GM12878 (cell line): Measurements from ENCODE around the gene UBE2QL1. TPM values are rescaled to one million over a fixed set of nuclear protein-coding genes. Genes with fewer than 3 reads are reported as not detected.

Experiments
- ATAC-seq: fragments of 200-7000 bp; cut with Tn5 transposase; 3 replicates; pipeline ENCODE4 v1.9.1; 2020; ENCODE audit warnings: mild to moderate bottlenecking, moderate library complexity
- BruUV-seq: library from RNA; stranded (reverse); fragments of 400-500 nt; replicated peaks from 2 replicates; lab custom pipeline; 2021; lab: Mats Ljungman, UMichigan
- CTCF ChIA-PET: fragments of 300-600 bp; sonication (Branson Sonifier 250); formaldehyde crosslinking; extraction: SDS; loops from one replicate; lab custom pipeline; 2021; ENCODE audit warnings: inconsistent platforms; lab: Yijun Ruan, JAX
- POLR2A ChIA-PET: fragments of 350-600 bp; formaldehyde crosslinking; extraction: SDS; loops from one replicate; lab custom pipeline; 2021; ENCODE audit warnings: inconsistent platforms; lab: Charles Lee
- RAD21 ChIA-PET: fragments of 300-600 bp; sonication (Branson Sonifier 250); formaldehyde crosslinking; loops from one replicate; lab custom pipeline; 2023; ENCODE audit warnings: antibody characterized with exemption; ENCODE audit not compliant: unreplicated experiment; lab: Charles Lee
- SMC1A ChIA-PET: fragments of 300-600 bp; sonication (Branson Sonifier 250); formaldehyde crosslinking; loops from one replicate; lab custom pipeline; 2023; ENCODE audit not compliant: unreplicated experiment, uncharacterized antibody; lab: Charles Lee
- DNase-seq: peaks from one replicate; pipeline ENCODE4 v3.0.0-alpha.2; 2011; ENCODE audit warnings: low read depth, low spot score
- FAIRE-seq: peaks from 3 replicates; lab custom pipeline; 2011; peaks lifted over from hg19 to GRCh38; lab: Jason Lieb, UNC
- H2AFZ ChIP-seq: 2 replicates; pipeline ENCODE4 v1.6.0; 2011; ENCODE audit warnings: low read depth, low read length, control low read depth; ENCODE audit not compliant: control insufficient read depth
- H3K27ac ChIP-seq: 2 replicates; pipeline ENCODE4 v1.5.1; 2011; ENCODE audit warnings: control low read depth; ENCODE audit not compliant: control insufficient read depth, insufficient read depth
- H3K27me3 ChIP-seq, 2 experiments: replicated peaks in 1 of 2; 2 replicates each; pipeline versions ENCODE4 v1.6.0 to v1.6.1; 2011; ENCODE audit warnings: low read length in 1 of 2; ENCODE audit not compliant: control insufficient read depth in 2 of 2, insufficient read depth in 2 of 2
- H3K36me3 ChIP-seq, 2 experiments: 2 replicates each; pipeline ENCODE4 v1.5.1; 2011; ENCODE audit warnings: low read length in 1 of 2; ENCODE audit not compliant: control insufficient read depth in 2 of 2, insufficient read depth in 2 of 2
- H3K4me1 ChIP-seq: 2 replicates; pipeline ENCODE4 v1.6.1; 2011; ENCODE audit warnings: mild to moderate bottlenecking, low read length, moderate library complexity, mixed read lengths; ENCODE audit not compliant: control insufficient read depth, insufficient read depth
- H3K4me2 ChIP-seq: 2 replicates; pipeline ENCODE4 v1.6.0; 2011; ENCODE audit warnings: control low read depth; ENCODE audit not compliant: control insufficient read depth, insufficient read depth
- H3K4me3 ChIP-seq: fragments of 200-600 bp; sonication (generic); 2 replicates; pipeline ENCODE4 v1.5.1; 2016
- H3K79me2 ChIP-seq: 2 replicates; pipeline ENCODE4 v1.6.0; 2011; ENCODE audit warnings: low read length; ENCODE audit not compliant: control insufficient read depth, insufficient read depth
- H3K9ac ChIP-seq: 2 replicates; pipeline ENCODE4 v1.8.0; 2011; ENCODE audit warnings: low read length, control low read depth, mixed read lengths; ENCODE audit not compliant: control insufficient read depth, insufficient read depth
- H3K9me3 ChIP-seq: replicated peaks from 3 replicates; pipeline ENCODE4 v1.5.1; 2011; ENCODE audit warnings: mild to moderate bottlenecking, low read length; ENCODE audit not compliant: control insufficient read depth, insufficient read depth
- H4K20me1 ChIP-seq: 2 replicates; pipeline ENCODE4 v1.6.0; 2011; ENCODE audit not compliant: control insufficient read depth, insufficient read depth
- CHD2 ChIP-seq: IDR thresholded peaks from 2 replicates; pipeline ENCODE4 v1.6.1; 2011; ENCODE audit warnings: low read depth, low read length, improper control_type of control experiment, borderline replicate concordance
- DPF2 ChIP-seq: fragments of 450-650 bp; IDR thresholded peaks from 2 replicates; pipeline ENCODE4 v1.6.1; 2017; ENCODE audit warnings: mild to moderate bottlenecking
- EZH2 ChIP-seq: IDR thresholded peaks from 2 replicates; pipeline ENCODE4 v1.6.1; 2012; ENCODE audit warnings: low read depth, mild to moderate bottlenecking, control low read depth, inconsistent platforms, low read length, borderline replicate concordance; ENCODE audit not compliant: control insufficient read depth
- FOXK2 ChIP-seq: fragments of 450-650 bp; IDR thresholded peaks from 2 replicates; pipeline ENCODE4 v1.6.1; 2017; ENCODE audit warnings: mild to moderate bottlenecking, moderate library complexity
- LARP7 ChIP-seq: fragments of 450-650 bp; IDR thresholded peaks from 2 replicates; pipeline ENCODE4 v1.6.1; 2017; ENCODE audit warnings: mild to moderate bottlenecking
- NFXL1 ChIP-seq: fragments of 450-650 bp; IDR thresholded peaks from 2 replicates; pipeline ENCODE4 v1.6.1; 2017; ENCODE audit warnings: antibody characterized with exemption, mild to moderate bottlenecking, borderline replicate concordance
- PAX5 ChIP-seq: IDR thresholded peaks from 2 replicates; pipeline ENCODE4 v1.6.1; 2011; ENCODE audit warnings: low read depth, low read length, borderline replicate concordance
- RUNX3 ChIP-seq: IDR thresholded peaks from 2 replicates; pipeline ENCODE4 v1.6.1; 2012; ENCODE audit warnings: low read length, inconsistent platforms
- SMAD5 ChIP-seq: IDR thresholded peaks from 2 replicates; pipeline ENCODE4 v1.6.1; 2016; ENCODE audit warnings: antibody characterized with exemption, low read depth
- YBX1 ChIP-seq: fragments of 450-650 bp; IDR thresholded peaks from 2 replicates; pipeline ENCODE4 v1.6.1; 2016; ENCODE audit warnings: antibody characterized with exemption
- WGBS: methylation state at CpG from one replicate; pipeline ENCODE4 v1.1.6; 2016; ENCODE audit warnings: low lambda C conversion rate; ENCODE audit not compliant: insufficient replicate concordance, insufficient coverage; ENCODE audit errors: missing lambda C conversion rate; 5-methylcytosine and 5-hydroxymethylcytosine counted together
- in situ Hi-C: fragments of 300-500 bp; cut with MboI; formaldehyde crosslinking; loops from 9 replicates; pipeline ENCODE4 v1.14.3; 2018; ENCODE audit warnings: mixed read lengths
- intact Hi-C: fragments of 100-400 bp; cut with micrococcal nuclease; formaldehyde crosslinking; loops from one replicate; pipeline ENCODE4 v1.14.2; 2022; ENCODE audit not compliant: unreplicated experiment
- polyA plus RNA-seq, 11 experiments: library from polyadenylated mRNA; depleted of rRNA in 4 of 11; unstranded in 6 of 11; stranded (reverse) in 5 of 11; fragments of >200 nt; fragmentation: Nextera tagmentation in 4 of 11; fragmentation: Illumina TruSeq in 1 of 11; extraction: Ambion mirVana in 4 of 11; extraction: Trizol in 1 of 11; gene quantifications; 1 replicate in 1 of 11; 2 replicates in 10 of 11; pipeline versions ENCODE4 v1.2.1 to v1.2.3, GENCODE V29; 2011 to 2016; ENCODE audit warnings: inconsistent platforms in 2 of 11, missing spikeins in 2 of 11, low read depth in 1 of 11
- total RNA-seq, 4 experiments: library from RNA; depleted of rRNA in 3 of 4; stranded (reverse); fragments of >200 nt in 3 of 4; fragmentation: Illumina TruSeq in 1 of 4; extraction: Trizol in 1 of 4; gene quantifications; 2 replicates each; pipeline versions ENCODE4 v1.2.1 to v1.2.3, GENCODE V29; 2013 to 2021
- TF ChIP-seq, protein P1 (sequence below): IDR thresholded peaks from 2 replicates; pipeline ENCODE4 v1.6.1; 2011; ENCODE audit warnings: low read depth, mild to moderate bottlenecking, low read length, moderate library complexity, borderline replicate concordance; ENCODE audit errors: extremely low read depth
- TF ChIP-seq, protein P2 (sequence below): IDR thresholded peaks from 2 replicates; pipeline ENCODE4 v1.6.1; 2012; ENCODE audit warnings: low read depth, low read length, improper control_type of control experiment

Gene UBE2QL1
- total and polyA plus RNA-seq, 10 of the 15 experiments (the other 5 are each of a cell fraction or from before 2014, with no cell fraction given) = 0.03 to 0.62 (median 0.04) TPM; not detected in 6

DNA sequence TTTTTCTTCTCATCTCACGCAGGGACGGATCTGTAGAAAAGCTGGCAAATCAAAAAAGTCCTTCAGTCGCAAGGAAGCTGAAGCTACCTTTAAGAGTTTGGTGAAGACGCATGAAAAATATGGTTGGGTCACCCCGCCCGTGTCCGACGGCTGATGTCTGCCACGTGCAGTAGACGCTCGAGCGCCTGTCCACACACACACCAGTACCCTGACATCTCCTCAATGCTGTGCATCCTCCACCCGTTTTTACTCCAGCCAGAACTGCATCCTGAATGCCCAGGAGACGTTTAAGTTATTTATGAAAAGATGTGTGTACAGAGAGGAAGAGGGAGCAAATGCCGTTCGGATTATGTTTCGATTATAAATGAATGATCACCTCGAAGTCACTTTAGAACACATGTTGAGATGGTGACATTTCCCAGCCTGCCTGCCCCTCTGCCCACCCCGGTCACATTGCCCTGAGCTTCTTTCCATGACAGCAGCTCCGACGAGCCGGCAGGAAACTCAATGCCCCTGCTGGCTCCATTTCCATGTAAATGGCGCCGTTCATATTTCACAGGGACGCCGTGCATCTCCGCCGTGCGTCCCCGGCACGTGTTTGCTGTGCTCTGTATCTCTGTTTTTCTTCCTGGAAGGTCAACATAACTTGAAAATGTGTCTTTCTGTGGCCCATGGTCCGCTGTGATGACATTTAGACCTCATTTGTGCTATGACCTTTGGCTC, 42.7 kb downstream of the UBE2QL1 start:
- SMC1A ChIA-PET = no interaction called here
- ATAC-seq (no peak), FAIRE-seq (no peak), DNase-seq (no peak)
- CTCF ChIA-PET = no interaction called here
- intact Hi-C loops (no loop called here), in situ Hi-C loops (no loop called here)
- no TSS peak for BruUV-seq
- TF ChIP-seq, protein P1, sequence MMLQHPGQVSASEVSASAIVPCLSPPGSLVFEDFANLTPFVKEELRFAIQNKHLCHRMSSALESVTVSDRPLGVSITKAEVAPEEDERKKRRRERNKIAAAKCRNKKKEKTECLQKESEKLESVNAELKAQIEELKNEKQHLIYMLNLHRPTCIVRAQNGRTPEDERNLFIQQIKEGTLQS = no peak
- TF ChIP-seq, protein P2, sequence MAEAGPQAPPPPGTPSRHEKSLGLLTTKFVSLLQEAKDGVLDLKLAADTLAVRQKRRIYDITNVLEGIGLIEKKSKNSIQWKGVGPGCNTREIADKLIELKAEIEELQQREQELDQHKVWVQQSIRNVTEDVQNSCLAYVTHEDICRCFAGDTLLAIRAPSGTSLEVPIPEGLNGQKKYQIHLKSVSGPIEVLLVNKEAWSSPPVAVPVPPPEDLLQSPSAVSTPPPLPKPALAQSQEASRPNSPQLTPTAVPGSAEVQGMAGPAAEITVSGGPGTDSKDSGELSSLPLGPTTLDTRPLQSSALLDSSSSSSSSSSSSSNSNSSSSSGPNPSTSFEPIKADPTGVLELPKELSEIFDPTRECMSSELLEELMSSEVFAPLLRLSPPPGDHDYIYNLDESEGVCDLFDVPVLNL = no peak
- TF ChIP-seq NFXL1 (no peak), YBX1 (no peak), CHD2 (no peak), FOXK2 (no peak), SMAD5 (no peak), EZH2 (no peak), LARP7 (no peak), PAX5 (no peak), RUNX3 (no peak), DPF2 (no peak)
- Histone ChIP-seq H3K79me2 (no peaks in the 10 kb centered on the region), H3K9me3 (no peaks in the 10 kb centered on the region; the same call in 2 of the 3 replicates), H3K27me3 (no peaks in the 10 kb centered on the region), H3K9ac (no peak overlapping the region), H3K4me3 (no peak overlapping the region), H4K20me1 (no peaks in the 10 kb centered on the region), H3K4me1 (peaks cover 50% of the 10 kb centered on the region), H3K27ac (no peak overlapping the region), H3K36me3 (no peaks in the 10 kb centered on the region), H3K4me2 (no peak overlapping the region), H2AFZ (no peak overlapping the region)
- POLR2A ChIA-PET = no interaction called here
- RAD21 ChIA-PET = no interaction called here
- WGBS = 92% methylated on average over 32 of the region's 32 CpGs
